Mucosa of gallbladder (tissue), 1 donor: Measurements from ENCODE around the gene FIG4. TPM values are rescaled to one million over a fixed set of nuclear protein-coding genes. Genes with fewer than 3 reads are reported as not detected.
"Not testable (repeated sequence)": the region's sequence is repeated elsewhere in the genome, so short reads cannot be mapped to it uniquely, and the experiment has no call there.

Experiments used
- DNase-seq: peaks from one replicate; pipeline ENCODE4 v3.0.0-alpha.2; 2020; ENCODE audit warnings: low spot score
- total RNA-seq: library from RNA; stranded (reverse); gene quantifications from one replicate; pipeline ENCODE4 v1.2.1, GENCODE V29; 2021
- donor health status: DM: no; HTN: no; CAD: no.

Gene FIG4
- total RNA-seq, 1 donor from 2014 or later, result 19.7 TPM

DNA sequence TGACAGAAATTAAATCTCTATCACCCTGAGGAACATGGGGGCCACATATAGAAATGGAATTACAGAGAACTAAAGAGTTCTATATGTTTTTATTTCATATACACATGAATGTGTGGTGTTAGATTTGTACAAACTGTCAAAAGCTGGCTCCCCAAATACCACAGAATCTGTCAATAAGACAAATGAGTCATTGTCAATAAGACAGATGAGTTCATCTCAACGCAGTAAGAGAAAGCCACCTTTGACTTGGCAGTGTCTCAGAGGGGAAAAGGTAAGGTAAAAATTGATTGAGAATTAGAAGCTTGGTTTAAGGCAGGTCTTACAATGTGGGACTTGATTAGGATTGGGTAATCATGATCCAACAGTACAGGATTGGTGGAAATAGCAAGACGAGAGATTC is 162.9 kb downstream of the FIG4 start:
- no peak for DNase-seq

DNA sequence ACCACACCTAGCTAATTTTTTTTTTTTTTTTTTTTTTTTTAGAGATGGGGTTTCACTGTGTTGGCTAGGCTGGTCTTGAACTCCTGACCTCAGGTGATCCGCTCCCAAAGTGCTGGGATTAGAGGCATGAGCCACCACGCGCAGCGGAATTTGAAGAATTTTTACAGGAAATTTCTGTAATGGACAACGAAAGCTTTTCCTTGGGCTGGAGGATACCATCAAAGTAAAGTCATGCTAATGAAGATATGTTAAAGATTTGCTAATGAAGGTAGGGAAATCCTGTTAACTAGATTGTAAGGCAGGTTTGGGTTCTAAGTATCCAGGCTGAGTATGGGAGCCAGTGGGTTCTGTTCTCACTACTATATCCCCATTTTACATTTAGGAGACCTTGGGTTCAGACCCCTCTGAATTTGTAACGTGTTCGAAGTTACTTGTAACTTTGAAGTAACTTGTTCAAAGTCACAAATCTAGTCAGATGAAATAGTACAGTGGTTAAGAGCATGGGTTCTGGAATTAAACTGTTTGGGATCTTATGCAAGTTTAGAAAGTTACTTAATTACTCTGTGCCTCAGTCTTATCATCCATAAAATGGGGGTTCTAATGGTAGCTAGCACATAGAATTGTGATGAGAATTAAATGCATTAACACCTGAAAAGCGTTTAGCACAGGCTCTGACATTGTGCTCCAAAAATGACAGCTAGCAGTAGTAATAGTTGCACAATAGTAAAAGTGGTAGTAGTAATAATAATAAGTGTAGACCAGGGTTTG is 163.6 kb downstream of the FIG4 start:
- no peak for DNase-seq

DNA sequence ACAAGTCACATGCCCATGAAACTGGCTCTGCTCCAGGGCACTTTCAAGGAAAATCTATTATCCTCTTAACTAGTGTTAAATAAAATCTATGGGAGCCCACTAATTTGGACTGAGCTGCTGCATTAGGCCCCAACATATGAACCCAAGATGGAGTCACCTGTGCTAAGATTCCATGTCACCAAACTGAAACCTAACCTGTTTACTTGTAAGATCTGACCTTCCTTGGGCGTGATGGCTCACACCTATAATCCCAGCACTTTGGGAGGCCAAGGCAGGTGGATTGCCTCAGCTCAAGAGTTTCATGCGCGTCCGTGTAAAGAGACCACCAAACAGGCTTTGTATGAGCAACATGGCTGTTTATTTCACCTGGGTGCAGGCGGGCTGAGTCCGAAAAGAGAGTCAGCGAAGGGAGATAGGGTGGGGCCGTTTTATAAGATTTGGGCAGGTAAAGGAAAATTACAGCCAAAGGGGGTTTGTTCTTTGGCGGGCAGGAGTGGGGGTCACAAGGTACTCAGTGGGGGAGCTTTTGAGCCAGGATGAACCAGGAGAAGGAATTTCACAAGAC is 164.5 kb downstream of the FIG4 start:
- DNase-seq, result not testable (repeated sequence)

DNA sequence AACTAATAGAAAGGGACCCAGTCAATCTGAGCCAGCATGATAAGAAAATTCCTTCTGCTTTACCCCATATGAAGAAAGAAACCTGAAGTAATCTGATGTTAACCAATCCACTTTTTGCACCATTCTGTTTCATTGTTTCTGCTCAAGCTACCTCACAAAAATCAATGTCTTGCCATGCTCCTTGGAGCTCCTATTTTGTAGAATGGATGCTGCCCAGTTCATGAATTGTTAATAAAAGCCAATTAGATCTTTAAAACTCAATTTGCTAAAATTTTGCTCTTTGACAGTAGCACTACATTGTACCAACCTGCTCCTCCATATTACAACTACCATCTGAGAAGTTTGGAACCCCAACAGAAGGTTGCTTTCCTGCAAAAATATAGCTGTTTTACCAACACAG is 170.8 kb downstream of the FIG4 start:
- no peak for DNase-seq

DNA sequence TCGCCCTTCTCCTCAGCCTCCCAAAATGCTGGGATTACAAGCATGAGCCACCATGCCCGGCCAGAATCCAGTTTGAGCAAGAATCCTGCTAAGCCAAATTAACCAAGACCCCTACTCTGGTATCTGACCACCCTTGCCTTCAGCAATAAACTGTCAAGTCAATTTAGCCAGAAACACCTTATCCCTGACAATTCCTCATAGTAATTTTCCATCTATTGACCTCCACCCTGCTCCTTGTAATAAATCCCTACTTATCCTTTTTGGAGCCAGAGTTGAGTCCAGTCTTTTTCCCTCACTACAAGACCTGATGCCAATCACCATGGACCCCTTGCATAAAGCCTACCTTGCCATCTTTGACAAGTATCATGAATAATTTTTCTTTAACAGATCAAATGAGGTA is 173.0 kb downstream of the FIG4 start:
- DNase-seq, result no peak

DNA sequence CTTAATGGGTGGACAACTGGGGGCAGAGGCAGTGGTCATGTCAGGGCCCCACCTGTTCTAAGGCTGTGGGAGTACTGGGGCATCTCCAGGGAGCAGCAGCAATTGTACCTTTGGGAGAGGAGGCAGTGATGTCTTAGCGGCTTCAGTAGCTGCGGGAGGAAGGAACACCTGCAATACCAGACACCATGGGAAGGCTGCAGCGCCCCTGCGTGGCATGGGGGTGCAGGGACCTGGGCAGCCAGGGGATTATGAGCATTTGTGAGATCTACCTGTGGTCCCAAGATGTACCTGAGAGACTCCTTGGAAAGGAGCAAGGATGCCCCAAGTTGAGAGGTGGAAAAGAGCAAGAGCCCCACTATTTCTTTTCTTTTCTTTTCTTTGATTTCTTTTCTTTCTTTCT is 174.9 kb downstream of the FIG4 start:
- no peak for DNase-seq

DNA sequence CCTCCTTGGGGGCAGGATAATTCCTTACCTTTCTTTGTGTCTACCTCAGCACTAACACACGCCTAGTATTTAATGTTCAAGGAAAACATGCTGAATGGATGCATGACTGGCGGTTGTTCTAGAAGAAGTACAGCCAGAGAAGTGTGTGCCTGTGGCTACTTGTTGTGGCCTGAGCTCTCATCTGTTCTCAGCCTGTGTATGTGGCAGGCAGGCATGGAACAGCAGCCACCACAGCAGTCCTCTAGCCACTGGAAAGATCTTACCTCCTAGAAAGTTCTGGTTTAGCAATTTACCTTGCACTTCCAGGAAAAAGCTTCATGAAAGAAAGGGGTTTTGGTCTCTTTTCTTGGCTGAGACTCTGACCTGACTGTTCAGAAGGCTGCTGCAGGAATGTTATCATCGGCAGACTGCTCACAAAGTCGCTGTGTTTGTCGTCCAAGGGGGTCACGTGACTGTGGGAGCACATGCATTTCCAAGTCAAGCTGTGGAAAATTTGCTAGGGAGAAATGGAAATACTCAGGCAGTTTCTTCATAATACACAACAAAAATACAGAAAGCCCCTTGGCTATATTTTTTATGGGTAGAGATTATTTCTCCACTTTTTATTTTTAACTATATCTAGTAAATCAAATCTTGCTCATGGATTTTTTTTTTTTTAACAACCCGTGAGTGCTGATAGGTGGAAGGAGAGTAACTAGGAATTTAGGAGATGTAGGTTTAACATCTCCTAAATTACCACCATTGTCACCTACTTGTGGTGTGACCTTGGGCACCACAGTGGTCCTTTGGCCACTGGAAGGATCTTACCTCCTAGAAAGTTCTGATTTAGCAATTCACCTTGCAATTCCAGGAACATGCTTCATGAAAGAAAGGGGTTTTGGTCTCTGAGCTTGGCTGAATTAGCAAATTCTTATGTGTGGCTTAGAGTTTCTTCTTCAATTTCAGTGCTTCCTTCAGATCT is 176.2 kb downstream of the FIG4 start:
- DNase-seq, result peak; percentile 55

DNA sequence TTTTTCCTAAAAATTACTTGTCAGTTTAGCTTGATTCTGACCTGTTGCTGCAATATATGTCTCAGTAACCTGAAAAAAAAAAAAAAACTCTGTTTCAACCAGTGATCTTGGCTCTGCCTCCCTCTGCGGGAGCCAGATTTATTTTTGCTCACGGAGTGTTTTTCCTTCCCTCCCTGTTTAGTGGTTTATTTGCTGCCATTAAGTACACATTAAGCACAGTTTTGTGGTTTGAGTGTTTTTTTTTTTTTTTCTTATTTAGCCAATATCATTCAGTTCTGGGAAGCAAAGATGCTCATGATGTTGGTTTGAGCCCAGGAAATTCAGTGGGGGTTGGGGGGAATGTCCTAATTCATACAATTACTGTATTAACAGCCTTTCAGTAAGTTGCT is 176.9 kb downstream of the FIG4 start:
- DNase-seq, result no peak

DNA sequence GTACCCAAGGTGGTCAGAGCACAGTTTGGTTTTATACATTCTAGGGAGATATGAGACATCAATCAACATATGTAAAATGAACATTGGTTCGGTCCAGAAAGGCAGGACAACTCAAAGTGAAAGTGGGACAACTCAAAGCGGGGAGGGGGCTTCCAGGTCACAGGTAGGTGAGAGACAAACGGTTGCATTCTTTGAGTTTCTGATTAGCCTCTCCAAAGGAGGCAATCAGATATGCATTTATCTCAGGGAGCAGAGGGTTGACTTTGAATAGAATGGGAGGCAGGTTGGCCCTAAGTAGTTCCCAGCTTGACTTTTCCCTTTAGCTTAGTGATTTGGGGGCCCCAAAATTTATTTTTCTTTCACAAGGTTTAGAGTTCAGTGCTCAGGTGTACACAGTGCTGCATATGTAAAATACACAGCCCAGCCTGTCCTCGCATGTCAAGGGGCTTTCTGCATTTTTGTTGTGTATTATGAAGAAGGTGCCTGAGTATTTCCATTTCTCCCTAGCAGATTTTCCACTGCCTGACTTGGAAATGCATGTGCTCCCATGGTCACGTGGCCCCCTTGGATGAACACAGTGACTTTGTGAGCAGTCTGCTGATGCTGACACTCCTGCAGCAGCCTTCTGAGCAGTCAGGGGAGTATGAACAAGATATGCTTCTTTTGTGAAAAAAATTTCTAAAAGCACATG is 178.4 kb downstream of the FIG4 start:
- DNase-seq, result not testable (repeated sequence)

DNA sequence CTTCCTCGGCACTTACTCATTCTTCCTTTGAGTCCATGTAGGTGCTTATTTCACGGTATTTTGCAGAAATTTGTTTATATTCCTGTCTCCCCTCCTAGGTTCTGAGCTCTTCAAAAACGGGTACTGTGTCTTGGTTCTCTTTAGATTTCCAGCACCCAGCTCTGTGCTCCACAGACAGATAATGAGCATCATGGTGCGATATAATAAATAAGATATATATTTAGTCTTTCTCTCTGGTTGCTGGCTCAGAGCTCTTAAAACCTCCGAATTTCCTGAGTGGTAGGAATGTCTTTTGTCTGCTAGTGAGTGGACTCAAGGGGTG is 179.0 kb downstream of the FIG4 start:
- no peak for DNase-seq

DNA sequence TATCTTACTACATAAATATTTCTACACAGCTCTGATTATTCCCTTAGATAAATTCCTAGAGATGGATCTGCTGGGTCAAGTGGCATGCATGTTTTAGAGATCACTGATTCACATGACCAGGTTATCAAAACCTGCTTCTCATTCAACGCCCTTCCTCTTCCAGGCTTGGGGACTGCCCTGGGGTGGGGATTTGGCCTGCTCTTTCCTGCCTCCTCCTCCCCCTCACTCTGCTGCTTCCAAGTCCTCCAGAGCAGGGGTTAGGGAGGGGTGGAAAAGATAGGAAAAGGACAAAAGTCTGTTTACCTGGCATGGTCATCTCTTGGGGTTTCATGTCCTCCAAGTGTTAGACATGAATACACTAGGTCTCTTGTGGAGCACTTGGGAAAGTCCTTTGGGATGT is 181.5 kb downstream of the FIG4 start:
- DNase-seq, result no peak

DNA sequence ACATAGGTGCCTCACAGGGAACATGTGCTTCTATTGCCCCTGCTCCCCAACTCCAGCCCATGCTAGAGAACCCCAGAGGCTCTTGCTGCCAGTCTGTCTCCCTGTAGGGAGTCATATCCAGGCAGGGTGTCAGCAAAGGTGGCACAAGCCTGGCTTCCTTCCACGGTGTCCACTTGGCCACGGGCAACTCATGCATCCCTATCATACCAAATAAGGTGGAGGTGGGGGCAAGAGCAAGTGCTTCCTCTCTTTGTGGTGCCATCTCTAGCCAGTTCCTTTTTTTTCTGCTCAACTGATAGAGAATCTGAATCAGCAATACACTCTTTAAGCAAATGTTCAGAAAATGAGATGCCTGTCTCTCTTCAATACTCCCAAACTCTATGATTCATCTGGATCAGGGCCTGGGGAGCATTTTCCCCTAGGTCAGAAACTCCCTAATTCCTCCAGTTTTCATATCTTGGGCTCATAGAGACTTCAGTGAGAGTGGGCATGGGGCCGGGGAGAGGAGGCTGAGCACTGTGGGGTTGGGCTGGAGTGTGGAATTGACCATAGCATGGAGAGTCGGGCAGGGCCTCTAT is 182.0 kb downstream of the FIG4 start:
- DNase-seq, result no peak

DNA sequence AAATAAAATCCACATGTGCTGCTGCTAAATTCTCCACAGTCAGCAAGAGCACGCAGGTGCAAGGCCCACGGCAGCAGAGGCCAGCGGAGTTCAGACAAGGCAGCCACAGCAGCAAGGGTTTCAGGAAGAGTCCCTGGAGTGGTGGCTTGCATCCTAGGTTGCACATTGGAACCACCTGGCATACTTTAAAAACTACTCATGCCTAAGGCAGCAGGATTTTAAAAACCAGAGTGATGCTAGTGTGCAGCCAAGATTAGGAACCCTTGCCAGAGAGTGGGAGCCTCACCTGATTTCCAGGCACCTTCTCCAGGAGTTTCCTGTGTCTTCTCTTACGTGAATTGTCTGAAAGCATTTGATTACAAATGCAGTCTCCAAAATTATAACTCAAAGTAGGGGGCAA is 183.0 kb downstream of the FIG4 start:
- DNase-seq, result no peak

DNA sequence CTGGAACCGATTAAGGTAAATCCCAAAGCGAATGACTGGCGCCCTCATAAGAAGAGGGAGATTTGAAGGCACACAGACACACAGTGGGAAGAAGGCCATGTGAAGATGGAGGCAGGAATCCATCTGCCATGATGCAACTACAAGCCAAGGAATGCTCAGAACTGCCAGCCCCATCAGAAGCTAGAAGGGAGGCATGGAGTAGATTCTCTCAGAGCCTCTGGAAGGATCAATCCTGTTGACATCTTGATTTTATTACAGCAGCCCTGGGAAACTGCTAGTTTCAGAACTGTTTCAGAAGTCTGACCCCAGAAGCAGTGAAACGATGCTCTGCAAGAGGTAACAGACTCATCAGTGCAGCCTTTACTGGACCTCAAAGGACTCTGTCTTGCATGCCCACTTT is 183.5 kb downstream of the FIG4 start:
- DNase-seq, result no peak

Other genes starting within 250 kb of the FIG4 start
- 71.8 TPM for gene MICAL1, start 235.5 kb upstream of the FIG4 start, total RNA-seq
- gene ZBTB24, start 208.1 kb upstream of the FIG4 start, total RNA-seq, result 5.3 TPM
- gene AK9, start 94 bp upstream of the FIG4 start, total RNA-seq, result 11.2 TPM